ENCODE measurements around the gene SIRT7. TPM values are rescaled to one million over a fixed set of nuclear protein-coding genes. Genes with fewer than 3 reads are reported as not detected.

Gene SIRT7
- total RNA-seq, 1 donor from 2014 or later: 30.2 TPM

GRCh38 chr17:81957691-81958432 is 39.9 kb upstream of the SIRT7 start:
- Mint-ChIP-seq H3K4me1 (ENCODE audit: low read depth, unreplicated experiment) (peaks cover 3% of the 10 kb centered on the region), H3K4me3 (ENCODE audit: unreplicated experiment) (no peak overlapping the region), H3K27me3 (ENCODE audit: low read depth, unreplicated experiment) (peaks cover 30% of the 10 kb centered on the region), H3K27ac (ENCODE audit: unreplicated experiment) (no peak overlapping the region), H3K36me3 (ENCODE audit: low read depth, unreplicated experiment) (no peaks in the 10 kb centered on the region), H3K9me3 (ENCODE audit: unreplicated experiment) (peaks cover 2% of the 10 kb centered on the region)
- no peak for DNase-seq (ENCODE audit: low read depth)
- H3K9ac ChIP-seq (ENCODE audit: low read length): no peak overlapping the region
- H3K4me3 ChIP-seq (ENCODE audit: insufficient read depth, low read depth, low read length): no peak overlapping the region
- no peak overlapping the region for H3K4me2 ChIP-seq (ENCODE audit: low read length)
- peaks cover 7% of the 10 kb centered on the region for H4K20me1 ChIP-seq (ENCODE audit: insufficient read depth, low read length)
- H3K9me3 ChIP-seq (ENCODE audit: insufficient read depth, low read depth, low read length): no peaks in the 10 kb centered on the region
- H3K27ac ChIP-seq (ENCODE audit: low read depth, low read length): no peak overlapping the region
- peaks cover 26% of the 10 kb centered on the region for H3K27me3 ChIP-seq (ENCODE audit: insufficient read depth, low read length)
- no peaks in the 10 kb centered on the region for H3K36me3 ChIP-seq (ENCODE audit: insufficient read depth, low read length)
- no peaks in the 10 kb centered on the region for H3K79me2 ChIP-seq (ENCODE audit: insufficient read depth, low read length)
- FAIRE-seq: no peak
- H3K4me1 ChIP-seq (ENCODE audit: insufficient read depth, low read length): no peaks in the 10 kb centered on the region
- TF ChIP-seq EZH2 (IDR thresholded peaks at IDR 0.05; ENCODE audit: insufficient read depth, low read length) (no peak), CTCF (IDR thresholded peaks at IDR 0.05; ENCODE audit: insufficient read depth, low read depth, low read length) (no peak)
- H2AFZ ChIP-seq (ENCODE audit: low read depth, low read length): no peak overlapping the region

GRCh38 chr17:81956607-81957589 is 38.9 kb upstream of the SIRT7 start:
- Mint-ChIP-seq H3K27ac (ENCODE audit: unreplicated experiment) (no peak overlapping the region), H3K36me3 (ENCODE audit: low read depth, unreplicated experiment) (no peaks in the 10 kb centered on the region), H3K4me3 (ENCODE audit: unreplicated experiment) (no peak overlapping the region), H3K27me3 (ENCODE audit: low read depth, unreplicated experiment) (peaks cover 26% of the 10 kb centered on the region), H3K9me3 (ENCODE audit: unreplicated experiment) (peaks cover 2% of the 10 kb centered on the region), H3K4me1 (ENCODE audit: low read depth, unreplicated experiment) (peaks cover 3% of the 10 kb centered on the region)
- Histone ChIP-seq H3K4me1 (ENCODE audit: insufficient read depth, low read length) (no peaks in the 10 kb centered on the region), H3K4me3 (ENCODE audit: insufficient read depth, low read depth, low read length) (no peak overlapping the region), H3K27ac (ENCODE audit: low read depth, low read length) (no peak overlapping the region), H3K9me3 (ENCODE audit: insufficient read depth, low read depth, low read length) (no peaks in the 10 kb centered on the region), H3K27me3 (ENCODE audit: insufficient read depth, low read length) (peaks cover 17% of the 10 kb centered on the region), H2AFZ (ENCODE audit: low read depth, low read length) (no peak overlapping the region), H3K79me2 (ENCODE audit: insufficient read depth, low read length) (no peaks in the 10 kb centered on the region), H3K36me3 (ENCODE audit: insufficient read depth, low read length) (no peaks in the 10 kb centered on the region), H3K4me2 (ENCODE audit: low read length) (no peak overlapping the region), H3K9ac (ENCODE audit: low read length) (no peak overlapping the region), H4K20me1 (ENCODE audit: insufficient read depth, low read length) (peaks cover 7% of the 10 kb centered on the region)
- TF ChIP-seq CTCF (IDR thresholded peaks at IDR 0.05; ENCODE audit: insufficient read depth, low read depth, low read length): no peak
- no peak for TF ChIP-seq EZH2 (IDR thresholded peaks at IDR 0.05; ENCODE audit: insufficient read depth, low read length)
- DNase-seq (ENCODE audit: low read depth) (no peak), FAIRE-seq (no peak)
